GM21717 (cell line): ENCODE results near the gene SH3BGR.
"Not testable (repeated sequence)": the region's sequence is repeated elsewhere in the genome, so short reads cannot be mapped to it uniquely, and the experiment has no call there.

ENCODE experiments used
- ATAC-seq: cut with Tn5 transposase; IDR thresholded peaks from one replicate; pipeline ENCODE4 v1.9.1; 2021; ENCODE audit warnings: mild to moderate bottlenecking, moderate library complexity; ENCODE audit not compliant: unreplicated experiment

The SH3BGR gene

DNA sequence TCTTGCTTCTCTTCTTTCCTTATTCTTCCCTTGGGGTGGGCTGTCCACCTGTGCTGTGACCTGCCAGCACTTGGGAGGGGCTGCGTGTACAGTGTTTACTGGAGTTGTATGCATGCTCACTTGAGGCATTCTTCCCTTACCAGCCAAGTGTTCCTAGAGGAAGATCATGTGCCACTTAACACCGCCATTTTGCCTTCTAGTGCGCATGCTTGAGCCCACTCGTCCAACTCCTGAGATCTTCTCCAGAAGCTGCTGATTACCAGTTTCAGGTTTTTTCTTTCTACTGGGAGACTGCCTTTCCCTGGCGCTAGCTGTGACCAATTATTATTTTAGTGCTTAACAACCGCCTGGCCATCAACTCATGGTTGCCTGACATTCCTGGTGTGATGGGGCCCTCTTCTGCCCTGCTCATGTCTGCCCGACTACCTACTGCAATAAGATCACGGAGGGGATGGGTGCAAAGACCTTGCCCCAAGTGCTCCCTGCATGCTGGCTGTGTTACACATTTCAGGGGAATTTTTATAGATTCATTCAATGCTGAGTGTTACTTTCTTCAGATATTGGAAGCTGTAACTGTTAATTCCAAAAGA lies 86.8 kb downstream of the SH3BGR start:
- ATAC-seq: no peak

- ATAC-seq: not testable (repeated sequence)
Measured at GRCh38 chr21:39540367-39540766, 88.6 kb downstream of the SH3BGR start.

DNA sequence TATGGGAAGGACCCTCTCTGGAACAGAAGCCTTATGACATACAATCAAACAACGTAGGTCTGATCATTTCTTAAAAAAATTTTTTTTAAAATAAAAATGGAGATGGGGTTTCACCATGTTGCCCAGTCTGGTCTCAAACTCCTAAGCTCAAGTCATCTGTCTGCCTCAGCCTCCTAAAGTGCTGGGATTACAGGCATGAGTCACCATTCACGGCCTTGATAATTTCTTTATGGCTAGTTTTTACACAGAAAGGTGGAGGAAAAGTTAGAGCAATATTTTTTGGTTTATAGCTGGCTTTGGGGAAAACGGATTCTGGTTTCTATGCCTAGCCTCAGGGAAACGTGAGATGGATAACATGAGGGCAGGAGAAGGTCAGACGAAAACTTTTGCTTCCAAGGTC lies 91.0 kb downstream of the SH3BGR start:
- no peak for ATAC-seq

GRCh38 chr21:39546522-39546921 lies 94.8 kb downstream of the SH3BGR start:
- no peak for ATAC-seq

DNA sequence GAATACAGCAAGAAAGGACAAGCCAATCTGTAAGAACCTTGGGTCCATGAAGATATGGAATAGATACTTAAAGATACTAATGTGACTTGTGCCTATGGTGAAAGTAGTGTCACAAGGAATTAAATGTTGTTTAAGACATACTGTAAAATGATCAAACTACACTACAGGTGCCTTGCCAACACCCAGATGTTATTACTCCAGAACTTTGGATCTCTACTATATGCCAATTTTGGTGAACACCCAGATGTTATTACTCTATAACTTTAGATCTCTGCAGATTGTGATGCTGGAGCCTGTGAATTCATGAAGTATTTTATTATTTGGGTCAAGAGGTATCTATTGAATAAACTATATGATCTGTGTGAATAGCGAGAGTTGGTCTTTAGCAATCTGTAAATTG lies 101.1 kb downstream of the SH3BGR start:
- ATAC-seq: no peak

DNA sequence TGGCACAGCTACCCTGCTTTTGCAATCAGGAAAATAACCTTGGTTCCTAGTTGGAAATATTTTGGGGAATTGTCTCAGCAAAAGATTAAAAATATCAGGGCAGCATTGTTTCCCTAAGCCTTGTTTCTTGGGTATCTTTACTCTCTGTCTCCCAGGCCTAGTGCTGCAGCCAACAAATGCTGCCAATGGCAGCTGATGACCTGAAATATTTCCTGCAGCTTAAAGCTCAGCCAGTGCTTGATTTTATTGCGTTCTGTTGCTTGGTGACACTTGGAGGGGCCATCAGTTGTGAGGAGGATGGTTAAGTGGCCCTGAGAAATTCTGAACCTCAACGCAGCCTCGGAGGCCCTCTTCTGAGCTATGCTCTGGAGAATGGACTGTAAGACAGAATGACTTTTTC lies 101.6 kb downstream of the SH3BGR start:
- ATAC-seq: no peak

- ATAC-seq: no peak
Measured at GRCh38 chr21:39555911-39556590, 104.3 kb downstream of the SH3BGR start.

- ATAC-seq: no peak
Measured at GRCh38 chr21:39559511-39559910, 107.7 kb downstream of the SH3BGR start.

DNA sequence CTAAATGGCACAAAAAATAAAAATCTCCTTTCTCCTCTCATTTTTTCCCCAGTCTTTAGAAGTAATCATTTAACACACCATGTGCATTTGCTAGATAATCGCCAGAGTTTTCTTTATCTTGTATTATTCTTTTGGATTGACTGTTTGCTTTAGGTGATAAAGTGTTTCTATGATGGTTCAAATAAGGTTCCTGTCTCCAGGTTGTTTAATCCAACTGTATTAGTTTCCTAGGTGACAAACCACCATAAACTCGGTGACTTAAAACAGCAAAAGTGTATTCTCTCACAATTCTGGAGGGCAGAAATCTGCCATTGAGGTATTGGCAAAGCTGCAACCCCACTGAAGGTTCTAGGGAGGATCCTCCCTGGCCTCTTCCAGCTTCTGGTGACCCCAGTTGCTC lies 109.4 kb downstream of the SH3BGR start:
- no peak for ATAC-seq

GRCh38 chr21:39562791-39563770 lies 111.3 kb downstream of the SH3BGR start:
- no peak for ATAC-seq

DNA sequence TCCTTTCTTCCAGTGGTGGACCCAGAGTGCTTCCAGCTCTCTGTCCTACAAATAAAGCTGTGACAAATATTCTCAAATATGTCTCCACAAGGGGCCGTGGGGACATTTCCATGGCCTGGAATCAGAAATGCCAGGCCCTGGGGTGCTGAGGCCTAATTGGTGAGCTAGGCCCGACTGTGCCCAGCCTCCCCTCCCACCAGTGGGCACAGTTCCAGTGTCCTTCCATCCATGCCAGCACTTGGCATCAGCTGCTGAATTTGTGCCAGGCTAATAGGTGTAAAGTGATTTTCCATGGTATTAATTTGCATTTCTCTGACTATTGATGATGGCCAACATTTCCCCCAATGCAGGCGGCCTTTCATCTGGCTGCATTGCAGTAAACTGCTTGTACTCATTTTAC lies 112.4 kb downstream of the SH3BGR start:
- no peak for ATAC-seq
